CD14-positive monocyte (primary cell): ENCODE data around the gene UBAP2. TPM values are rescaled to one million over a fixed set of nuclear protein-coding genes. Genes with fewer than 3 reads are reported as not detected.
"Not testable (repeated sequence)": the region's sequence is repeated elsewhere in the genome, so short reads cannot be mapped to it uniquely, and the experiment has no call there.

Source experiments
- DNase-seq, 3 donors: peaks; one replicate each; pipeline ENCODE4 v3.0.0-alpha.2; 2011 to 2022
- H2AFZ ChIP-seq: 2 replicates; pipeline ENCODE4 v1.6.0; 2012; ENCODE audit warnings: mild to moderate bottlenecking, low read depth, low read length, inconsistent platforms; ENCODE audit not compliant: insufficient read depth, poor library complexity, severe bottlenecking
- H3K27ac ChIP-seq, 2 donors: 1 replicate in 1 of 2; 2 replicates in 1 of 2; pipeline ENCODE4 v1.5.1; 2012 to 2013; ENCODE audit warnings: low read length in 2 of 2, control low read depth in 1 of 2, inconsistent platforms in 1 of 2, low read depth in 1 of 2, mild to moderate bottlenecking in 1 of 2
- H3K27me3 ChIP-seq, 2 donors: one replicate each; pipeline versions ENCODE4 v1.6.0 to v1.6.1; 2011 to 2013; ENCODE audit warnings: low read length in 2 of 2; ENCODE audit not compliant: control insufficient read depth in 2 of 2, insufficient read depth in 2 of 2
- H3K36me3 ChIP-seq, 2 donors: replicated peaks in 1 of 2; 1 replicate in 1 of 2; 2 replicates in 1 of 2; pipeline versions ENCODE4 v1.5.1 to v1.6.1; 2012 to 2013; ENCODE audit warnings: low read length in 2 of 2, control low read depth in 1 of 2, inconsistent platforms in 1 of 2, mild to moderate bottlenecking in 1 of 2; ENCODE audit not compliant: insufficient read depth in 2 of 2, control insufficient read depth in 1 of 2
- H3K4me1 ChIP-seq, 2 donors: 1 replicate in 1 of 2; 2 replicates in 1 of 2; pipeline versions ENCODE4 v1.5.1 to v1.6.1; 2012 to 2013; ENCODE audit warnings: low read length in 2 of 2, control low read depth in 1 of 2, inconsistent platforms in 1 of 2, mild to moderate bottlenecking in 1 of 2, moderate library complexity in 1 of 2; ENCODE audit not compliant: insufficient read depth in 2 of 2, control insufficient read depth in 1 of 2
- H3K4me2 ChIP-seq: replicated peaks from 2 replicates; pipeline ENCODE3; 2012; ENCODE audit warnings: low read length, moderate library complexity, mild to moderate bottlenecking; ENCODE audit not compliant: poor library complexity, severe bottlenecking; ENCODE audit errors: extremely low read depth
- H3K4me3 ChIP-seq, 3 experiments: fragments of 200-600 bp in 1 of 3; sonication (generic) in 1 of 3; replicated peaks in 1 of 3; 1 replicate in 2 of 3; 2 replicates in 1 of 3; pipeline ENCODE4 v1.5.1; 2011 to 2013; ENCODE audit warnings: low read length in 3 of 3, mild to moderate bottlenecking in 3 of 3, control low read depth in 2 of 3, low read depth in 2 of 3, inconsistent platforms in 1 of 3, moderate library complexity in 1 of 3
- H3K79me2 ChIP-seq: 2 replicates; pipeline ENCODE4 v1.6.0; 2012; ENCODE audit warnings: mild to moderate bottlenecking, control low read depth, inconsistent platforms, low read length, moderate library complexity; ENCODE audit not compliant: insufficient read depth
- H3K9ac ChIP-seq: 2 replicates; pipeline ENCODE4 v1.6.0; 2017; ENCODE audit warnings: low read length, mild to moderate bottlenecking; ENCODE audit not compliant: insufficient read depth, poor library complexity, severe bottlenecking
- H3K9me3 ChIP-seq, 2 donors: replicated peaks in 1 of 2; 1 replicate in 1 of 2; 2 replicates in 1 of 2; pipeline versions ENCODE4 v1.5.1 to v1.6.1; 2012 to 2013; ENCODE audit warnings: low read length in 2 of 2, control low read depth in 1 of 2; ENCODE audit not compliant: control insufficient read depth in 1 of 2, insufficient read depth in 1 of 2
- H4K20me1 ChIP-seq: 2 replicates; pipeline ENCODE4 v1.6.0; 2012; ENCODE audit warnings: mild to moderate bottlenecking, low read length, control low read depth, moderate library complexity; ENCODE audit not compliant: insufficient read depth
- H3K27ac Mint-ChIP-seq, 7 donors: one replicate each; pipeline ENCODE4 v1.8.0; 2020; ENCODE audit warnings: mild to moderate bottlenecking in 7 of 7, mixed read lengths in 7 of 7, moderate library complexity in 6 of 7, inconsistent platforms in 2 of 7
- H3K27me3 Mint-ChIP-seq, 3 donors: one replicate each; pipeline ENCODE4 v1.8.0; 2021 to 2022; ENCODE audit warnings: low read depth in 3 of 3, mild to moderate bottlenecking in 3 of 3, mixed read lengths in 3 of 3, moderate library complexity in 3 of 3, inconsistent platforms in 1 of 3
- H3K36me3 Mint-ChIP-seq, 2 donors: one replicate each; pipeline ENCODE4 v1.8.0; 2020; ENCODE audit warnings: mixed read lengths in 2 of 2, inconsistent platforms in 1 of 2, mild to moderate bottlenecking in 1 of 2
- H3K4me1 Mint-ChIP-seq: one replicate; pipeline ENCODE4 v1.8.0; 2020; ENCODE audit warnings: mild to moderate bottlenecking, mixed read lengths
- H3K4me3 Mint-ChIP-seq, 2 donors: one replicate each; pipeline ENCODE4 v1.8.0; 2020; ENCODE audit warnings: mild to moderate bottlenecking in 2 of 2, mixed read lengths in 2 of 2, moderate library complexity in 1 of 2
- H3K9me3 Mint-ChIP-seq, 7 donors: one replicate each; pipeline ENCODE4 v1.8.0; 2020 to 2022; ENCODE audit warnings: mixed read lengths in 7 of 7, mild to moderate bottlenecking in 6 of 7, moderate library complexity in 6 of 7, inconsistent platforms in 2 of 7
- WGBS: methylation state at CpG from one replicate; pipeline ENCODE4 v1.1.5; 2013; ENCODE audit warnings: missing lambda C conversion rate; ENCODE audit not compliant: insufficient coverage; 5-methylcytosine and 5-hydroxymethylcytosine counted together
- intact Hi-C, 2 donors: fragments of 100-400 bp; cut with micrococcal nuclease; formaldehyde crosslinking; loops; one replicate each; pipeline versions ENCODE4 v1.15.0 to v1.15.1; 2023
- polyA plus RNA-seq, 3 donors: library from polyadenylated mRNA; depleted of rRNA in 1 of 3; unstranded in 2 of 3; stranded (reverse) in 1 of 3; fragments of 300-500 nt in 2 of 3; fragments of >200 nt in 1 of 3; fragmentation: Illumina TruSeq in 2 of 3; gene quantifications; 1 replicate in 2 of 3; 2 replicates in 1 of 3; pipeline ENCODE4 v1.2.3, GENCODE V29; 2012 to 2021
- TF ChIP-seq, protein P1 (sequence below): fragments of 200-600 bp; IDR thresholded peaks from one replicate; pipeline ENCODE4 v1.8.0; 2022; ENCODE audit warnings: antibody characterized with exemption, mild to moderate bottlenecking

The UBAP2 gene
- polyA plus RNA-seq, 3 donors, result 4.3 to 13.0 (median 5.7) TPM

DNA sequence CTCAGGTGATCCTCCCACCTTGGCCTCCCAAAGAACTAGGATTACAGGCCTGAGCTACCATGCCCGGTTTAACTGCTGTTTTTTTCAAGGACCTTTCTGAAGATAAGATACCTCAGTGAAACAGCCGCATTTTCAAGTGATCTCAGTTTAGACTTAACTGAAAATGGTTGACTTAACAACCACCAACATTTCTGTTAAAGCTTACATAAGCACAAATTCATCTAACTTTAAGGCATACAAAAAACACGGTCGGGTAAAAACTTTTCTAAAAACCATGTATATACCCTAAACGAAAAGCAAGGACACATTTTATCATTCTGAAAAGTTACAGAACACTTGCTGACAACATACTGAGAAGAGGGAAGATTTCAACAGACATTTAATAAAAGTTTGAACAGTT, 22.9 kb downstream of the UBAP2 start:
- H3K36me3 Mint-ChIP-seq, result peaks cover 8 to 27% of the 10 kb centered on the region in 2 donors
- H3K4me3 Mint-ChIP-seq, result no peak overlapping the region
- H3K36me3 ChIP-seq, result peaks cover 3 to 16% of the 10 kb centered on the region in 2 donors
- H3K4me3 ChIP-seq, result no peak overlapping the region
- no peak overlapping the region for H3K27ac ChIP-seq
- H2AFZ ChIP-seq, result no peak overlapping the region
- DNase-seq, result no peak
- H3K27me3 ChIP-seq, result no peaks in the 10 kb centered on the region
- no peaks in the 10 kb centered on the region for H3K4me1 ChIP-seq
- TF ChIP-seq, protein P1, sequence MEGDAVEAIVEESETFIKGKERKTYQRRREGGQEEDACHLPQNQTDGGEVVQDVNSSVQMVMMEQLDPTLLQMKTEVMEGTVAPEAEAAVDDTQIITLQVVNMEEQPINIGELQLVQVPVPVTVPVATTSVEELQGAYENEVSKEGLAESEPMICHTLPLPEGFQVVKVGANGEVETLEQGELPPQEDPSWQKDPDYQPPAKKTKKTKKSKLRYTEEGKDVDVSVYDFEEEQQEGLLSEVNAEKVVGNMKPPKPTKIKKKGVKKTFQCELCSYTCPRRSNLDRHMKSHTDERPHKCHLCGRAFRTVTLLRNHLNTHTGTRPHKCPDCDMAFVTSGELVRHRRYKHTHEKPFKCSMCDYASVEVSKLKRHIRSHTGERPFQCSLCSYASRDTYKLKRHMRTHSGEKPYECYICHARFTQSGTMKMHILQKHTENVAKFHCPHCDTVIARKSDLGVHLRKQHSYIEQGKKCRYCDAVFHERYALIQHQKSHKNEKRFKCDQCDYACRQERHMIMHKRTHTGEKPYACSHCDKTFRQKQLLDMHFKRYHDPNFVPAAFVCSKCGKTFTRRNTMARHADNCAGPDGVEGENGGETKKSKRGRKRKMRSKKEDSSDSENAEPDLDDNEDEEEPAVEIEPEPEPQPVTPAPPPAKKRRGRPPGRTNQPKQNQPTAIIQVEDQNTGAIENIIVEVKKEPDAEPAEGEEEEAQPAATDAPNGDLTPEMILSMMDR, result no peak
- no peak overlapping the region for H3K9ac ChIP-seq
- no peaks in the 10 kb centered on the region for H3K27me3 Mint-ChIP-seq
- no peaks in the 10 kb centered on the region for H3K4me1 Mint-ChIP-seq
- no peaks in the 10 kb centered on the region for H4K20me1 ChIP-seq
- peak overlapping the region in 3 of 7 donors; percentile 45 to 61 (median 47) for H3K27ac Mint-ChIP-seq
- H3K9me3 Mint-ChIP-seq, result no peaks in the 10 kb centered on the region
- H3K9me3 ChIP-seq, result no peaks in the 10 kb centered on the region
- 100% methylated on average over 2 of the region's 5 CpGs for WGBS
- H3K79me2 ChIP-seq, result peaks cover 87% of the 10 kb centered on the region
- intact Hi-C loops, result no loop called here
- H3K4me2 ChIP-seq, result no peak overlapping the region

DNA sequence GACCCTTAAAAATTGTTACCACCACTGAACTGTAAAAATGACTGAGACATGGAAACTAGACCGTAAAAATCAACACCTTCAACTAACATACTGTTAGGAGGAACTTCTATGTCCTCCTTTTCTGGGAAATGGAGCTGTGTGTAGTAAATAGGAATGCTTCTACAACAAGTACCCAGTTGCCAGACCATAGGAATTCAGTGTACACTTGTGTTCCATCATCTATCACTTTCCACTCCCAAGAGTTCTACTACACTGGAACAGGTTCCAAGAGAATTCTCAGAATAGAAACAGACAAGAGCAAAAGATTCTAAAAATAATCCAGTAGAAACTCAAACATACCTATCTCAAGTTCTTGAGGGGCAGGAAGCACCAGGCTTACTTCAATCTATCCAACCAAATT, 23.6 kb downstream of the UBAP2 start:
- Histone ChIP-seq H3K9me3 (no peaks in the 10 kb centered on the region), H3K4me2 (no peak overlapping the region), H3K27ac (no peak overlapping the region), H3K79me2 (peaks cover 87% of the 10 kb centered on the region), H3K4me1 (no peaks in the 10 kb centered on the region), H4K20me1 (no peaks in the 10 kb centered on the region), H3K4me3 (no peak overlapping the region), H3K9ac (no peak overlapping the region), H3K36me3 (peaks cover 3 to 16% of the 10 kb centered on the region in 2 donors), H3K27me3 (no peaks in the 10 kb centered on the region), H2AFZ (no peak overlapping the region)
- no peak for DNase-seq
- no peaks in the 10 kb centered on the region for H3K9me3 Mint-ChIP-seq
- intact Hi-C loops, result no loop called here
- H3K4me1 Mint-ChIP-seq, result no peaks in the 10 kb centered on the region
- WGBS, result no CpG with 5 or more reads among the region's 1 CpG
- H3K4me3 Mint-ChIP-seq, result no peak overlapping the region
- peak overlapping the region in 2 of 7 donors; percentile 20 to 69 for H3K27ac Mint-ChIP-seq
- no peaks in the 10 kb centered on the region for H3K27me3 Mint-ChIP-seq
- TF ChIP-seq, protein P1, result no peak
- peaks cover 7 to 24% of the 10 kb centered on the region in 2 donors for H3K36me3 Mint-ChIP-seq

DNA sequence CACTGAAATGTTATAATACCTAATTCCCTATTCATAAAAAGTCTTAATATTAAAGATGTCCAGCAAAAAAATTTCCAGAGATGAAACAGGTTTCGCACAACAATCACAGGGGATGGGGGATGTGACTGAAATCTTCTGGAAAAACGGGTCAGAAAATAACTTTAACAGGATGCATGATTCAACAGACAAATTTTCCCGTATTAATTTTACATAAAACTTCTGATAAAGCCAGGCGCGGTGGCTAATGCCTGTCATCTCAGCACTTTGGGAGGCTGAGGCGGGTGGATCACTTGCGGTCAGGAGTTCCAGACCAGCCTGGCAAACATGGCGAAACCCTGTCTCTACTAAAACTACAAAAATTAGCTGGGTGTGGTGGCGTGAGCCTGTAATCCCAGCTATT, 24.2 kb downstream of the UBAP2 start:
- H2AFZ ChIP-seq, H3K4me1 ChIP-seq, H3K4me3 ChIP-seq, DNase-seq, H3K27me3 Mint-ChIP-seq, H3K9me3 Mint-ChIP-seq, H3K9ac ChIP-seq, H3K27ac ChIP-seq, intact Hi-C loops, H4K20me1 ChIP-seq, H3K9me3 ChIP-seq, H3K4me1 Mint-ChIP-seq, H3K4me2 ChIP-seq, H3K27me3 ChIP-seq, H3K4me3 Mint-ChIP-seq: not testable (repeated sequence)
- Histone ChIP-seq H3K36me3 (peaks cover 3 to 16% of the 10 kb centered on the region in 2 donors), H3K79me2 (peaks cover 87% of the 10 kb centered on the region)
- Mint-ChIP-seq H3K36me3 (peaks cover 7 to 22% of the 10 kb centered on the region in 2 donors), H3K27ac (peak overlapping the region in 2 of 7 donors; percentile 68 to 69)
- WGBS, result 100% methylated on average over 3 of the region's 9 CpGs
